Measurements from ENCODE around the gene NUSAP1.
A peak's percentile ranks its signal among the peaks of the same experiment; 100 is the strongest.
"Not testable (repeated sequence)": the region's sequence is repeated elsewhere in the genome, so short reads cannot be mapped to it uniquely, and the experiment has no call there.

The NUSAP1 gene

GRCh38 chr15:41411031-41411430, 78.3 kb downstream of the NUSAP1 start:
- no peak for DNase-seq (ENCODE audit: extremely low read depth in 1 of 2, low read depth in 1 of 2)

- no peak for DNase-seq (ENCODE audit: extremely low read depth in 1 of 2, low read depth in 1 of 2)
These were observed 78.8 kb downstream of the NUSAP1 start for GRCh38 chr15:41411441-41411840.

GRCh38 chr15:41416128-41416741, 83.6 kb downstream of the NUSAP1 start:
- DNase-seq (ENCODE audit: extremely low read depth in 1 of 2, low read depth in 1 of 2): no peak

- DNase-seq (ENCODE audit: extremely low read depth in 1 of 2, low read depth in 1 of 2): peak; percentile 89 to 99
These were observed 84.2 kb downstream of the NUSAP1 start, which contains the start of gene RTF1 for GRCh38 chr15:41416742-41417417. RTF1 (plus strand) TSS chr15:41417095; CDS start chr15:41417116, 21 bp downstream.

- no peak for DNase-seq (ENCODE audit: extremely low read depth in 1 of 2, low read depth in 1 of 2)
These were observed 84.9 kb downstream of the NUSAP1 start for GRCh38 chr15:41417418-41418195.

- no peak for DNase-seq (ENCODE audit: extremely low read depth in 1 of 2, low read depth in 1 of 2)
These were observed 91.4 kb downstream of the NUSAP1 start for GRCh38 chr15:41423979-41424659.

- no peak for DNase-seq (ENCODE audit: extremely low read depth in 1 of 2, low read depth in 1 of 2)
These were observed 92.1 kb downstream of the NUSAP1 start for GRCh38 chr15:41424809-41425208.

- DNase-seq (ENCODE audit: extremely low read depth in 1 of 2, low read depth in 1 of 2): not testable (repeated sequence)
These were observed 93.2 kb downstream of the NUSAP1 start for GRCh38 chr15:41425907-41426306.

GRCh38 chr15:41429003-41429890, 96.6 kb downstream of the NUSAP1 start:
- no peak for DNase-seq (ENCODE audit: extremely low read depth in 1 of 2, low read depth in 1 of 2)

All from activated CD8-positive, alpha-beta memory T cell treated with anti-CD3 and anti-CD28 coated beads for 1 hour (primary cell).